Spleen (tissue), 7 donors: Measurements from ENCODE around the gene MIAT.

ENCODE experiments used
- CTCF ChIP-seq, 11 experiments: fragments of 200-600 bp in 7 of 11; fragments of 450-650 bp in 4 of 11; sonication (generic) in 4 of 11; IDR thresholded peaks in 8 of 11; conservative IDR thresholded peaks in 3 of 11; 1 replicate in 7 of 11; 2 replicates in 4 of 11; pipeline versions ENCODE4 v1.4.0 to v1.8.0; 2016 to 2021; ENCODE audit warnings: antibody characterized with exemption in 11 of 11, inconsistent platforms in 4 of 11, mild to moderate bottlenecking in 1 of 11
- POLR2A ChIP-seq, 3 donors: fragments of 450-650 bp; IDR thresholded peaks; one replicate each; pipeline ENCODE4 v1.5.1; 2017; ENCODE audit warnings: antibody characterized with exemption in 3 of 3, mild to moderate bottlenecking in 1 of 3
- POLR2AphosphoS5 ChIP-seq, 3 donors: sonication (generic); formaldehyde crosslinking; IDR thresholded peaks; one replicate each; pipeline ENCODE4 v1.5.1; 2017; ENCODE audit warnings: antibody characterized with exemption in 3 of 3
- donor health status: DM: no; HTN: no; CAD: no; lungs with moderate emphysema.
- donor health status: DM: no; HTN: no; CAD: no.
- donor health status: DM: no; HTN: no; CAD: no.

- TF ChIP-seq POLR2A (IDR thresholded peaks at IDR 0.05) (no peak), CTCF (IDR thresholded peaks at IDR 0.05 in 8 of 11, conservative IDR thresholded peaks at IDR 0.05 in 3 of 11) (no peak), POLR2AphosphoS5 (IDR thresholded peaks at IDR 0.05) (no peak)
These were observed 61.5 kb downstream of the MIAT start for GRCh38 chr22:26718905-26719304.
